PC-9 (cell line): ENCODE results near the gene KATNAL1.

ENCODE experiments used
- CTCF ChIP-seq: fragments of 200-600 bp; sonication (generic); conservative IDR thresholded peaks from 2 replicates; pipeline ENCODE4 v1.6.1; 2017; ENCODE audit warnings: mixed run types, antibody characterized with exemption, mild to moderate bottlenecking, moderate library complexity
- EZH2 ChIP-seq: fragments of 200-600 bp; sonication (generic); IDR thresholded peaks from 2 replicates; pipeline ENCODE4 v1.8.0; 2017; ENCODE audit warnings: antibody characterized with exemption, low read depth

- TF ChIP-seq CTCF (no peak), EZH2 (no peak)
Measured at GRCh38 chr13:30257468-30258099, 49.8 kb downstream of the KATNAL1 start.
